HCT116 (cell line): ENCODE measurements around the gene DPYSL4.

Experiments used
- CBX3 ChIP-seq: IDR thresholded peaks from 2 replicates; pipeline ENCODE4 v1.6.1; 2012; ENCODE audit warnings: low read depth
- POLR2A ChIP-seq: IDR thresholded peaks from 2 replicates; pipeline ENCODE4 v1.7.0; 2011; ENCODE audit warnings: borderline replicate concordance; ENCODE audit not compliant: insufficient read depth, insufficient read length; ENCODE audit errors: extremely low read depth
- TF ChIP-seq, protein P1 (sequence below), 3 experiments: fragments of 200-600 bp in 1 of 3; sonication (generic) in 1 of 3; IDR thresholded peaks in 2 of 3; conservative IDR thresholded peaks in 1 of 3; 2 replicates each; pipeline ENCODE4 v1.5.1; 2012 to 2017; ENCODE audit warnings: low read depth in 2 of 3, low read length in 2 of 3, antibody characterized with exemption in 1 of 3, borderline replicate concordance in 1 of 3, control low read depth in 1 of 3, mild to moderate bottlenecking in 1 of 3, mixed read lengths in 1 of 3, mixed run types in 1 of 3, moderate library complexity in 1 of 3; ENCODE audit not compliant: insufficient read depth in 1 of 3
- TF ChIP-seq, protein P2 (sequence below): IDR thresholded peaks from 2 replicates; pipeline ENCODE4 v1.6.1; 2012; ENCODE audit warnings: low read depth

DNA sequence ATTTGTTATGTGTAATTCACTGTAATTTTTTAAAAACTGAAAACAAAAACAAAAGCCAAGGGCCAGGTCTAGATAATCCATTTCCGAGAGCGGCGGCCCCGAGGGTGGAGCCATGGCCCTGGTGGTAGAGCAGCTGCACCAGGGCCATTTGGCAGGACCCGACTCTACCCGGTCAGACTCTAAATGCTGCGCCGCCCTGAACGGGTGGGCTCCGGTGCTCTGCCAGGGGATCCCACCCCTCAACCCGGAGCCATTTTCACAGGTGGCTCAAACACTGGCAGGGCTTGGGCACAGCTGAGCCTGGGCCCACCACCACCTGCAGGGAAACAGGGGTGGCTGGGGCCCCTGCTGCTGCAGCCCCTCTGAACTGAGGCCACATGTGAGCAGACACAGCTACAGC, 56.9 kb downstream of the DPYSL4 start:
- TF ChIP-seq POLR2A (no peak), CBX3 (no peak)
- TF ChIP-seq, protein P1, sequence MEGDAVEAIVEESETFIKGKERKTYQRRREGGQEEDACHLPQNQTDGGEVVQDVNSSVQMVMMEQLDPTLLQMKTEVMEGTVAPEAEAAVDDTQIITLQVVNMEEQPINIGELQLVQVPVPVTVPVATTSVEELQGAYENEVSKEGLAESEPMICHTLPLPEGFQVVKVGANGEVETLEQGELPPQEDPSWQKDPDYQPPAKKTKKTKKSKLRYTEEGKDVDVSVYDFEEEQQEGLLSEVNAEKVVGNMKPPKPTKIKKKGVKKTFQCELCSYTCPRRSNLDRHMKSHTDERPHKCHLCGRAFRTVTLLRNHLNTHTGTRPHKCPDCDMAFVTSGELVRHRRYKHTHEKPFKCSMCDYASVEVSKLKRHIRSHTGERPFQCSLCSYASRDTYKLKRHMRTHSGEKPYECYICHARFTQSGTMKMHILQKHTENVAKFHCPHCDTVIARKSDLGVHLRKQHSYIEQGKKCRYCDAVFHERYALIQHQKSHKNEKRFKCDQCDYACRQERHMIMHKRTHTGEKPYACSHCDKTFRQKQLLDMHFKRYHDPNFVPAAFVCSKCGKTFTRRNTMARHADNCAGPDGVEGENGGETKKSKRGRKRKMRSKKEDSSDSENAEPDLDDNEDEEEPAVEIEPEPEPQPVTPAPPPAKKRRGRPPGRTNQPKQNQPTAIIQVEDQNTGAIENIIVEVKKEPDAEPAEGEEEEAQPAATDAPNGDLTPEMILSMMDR (IDR thresholded peaks at IDR 0.05 in 2 of 3, conservative IDR thresholded peaks at IDR 0.05 in 1 of 3; ENCODE audit: borderline replicate concordance in 1 of 3, insufficient read depth in 1 of 3, low read depth in 2 of 3, low read length in 2 of 3) = no peak
- TF ChIP-seq, protein P2, sequence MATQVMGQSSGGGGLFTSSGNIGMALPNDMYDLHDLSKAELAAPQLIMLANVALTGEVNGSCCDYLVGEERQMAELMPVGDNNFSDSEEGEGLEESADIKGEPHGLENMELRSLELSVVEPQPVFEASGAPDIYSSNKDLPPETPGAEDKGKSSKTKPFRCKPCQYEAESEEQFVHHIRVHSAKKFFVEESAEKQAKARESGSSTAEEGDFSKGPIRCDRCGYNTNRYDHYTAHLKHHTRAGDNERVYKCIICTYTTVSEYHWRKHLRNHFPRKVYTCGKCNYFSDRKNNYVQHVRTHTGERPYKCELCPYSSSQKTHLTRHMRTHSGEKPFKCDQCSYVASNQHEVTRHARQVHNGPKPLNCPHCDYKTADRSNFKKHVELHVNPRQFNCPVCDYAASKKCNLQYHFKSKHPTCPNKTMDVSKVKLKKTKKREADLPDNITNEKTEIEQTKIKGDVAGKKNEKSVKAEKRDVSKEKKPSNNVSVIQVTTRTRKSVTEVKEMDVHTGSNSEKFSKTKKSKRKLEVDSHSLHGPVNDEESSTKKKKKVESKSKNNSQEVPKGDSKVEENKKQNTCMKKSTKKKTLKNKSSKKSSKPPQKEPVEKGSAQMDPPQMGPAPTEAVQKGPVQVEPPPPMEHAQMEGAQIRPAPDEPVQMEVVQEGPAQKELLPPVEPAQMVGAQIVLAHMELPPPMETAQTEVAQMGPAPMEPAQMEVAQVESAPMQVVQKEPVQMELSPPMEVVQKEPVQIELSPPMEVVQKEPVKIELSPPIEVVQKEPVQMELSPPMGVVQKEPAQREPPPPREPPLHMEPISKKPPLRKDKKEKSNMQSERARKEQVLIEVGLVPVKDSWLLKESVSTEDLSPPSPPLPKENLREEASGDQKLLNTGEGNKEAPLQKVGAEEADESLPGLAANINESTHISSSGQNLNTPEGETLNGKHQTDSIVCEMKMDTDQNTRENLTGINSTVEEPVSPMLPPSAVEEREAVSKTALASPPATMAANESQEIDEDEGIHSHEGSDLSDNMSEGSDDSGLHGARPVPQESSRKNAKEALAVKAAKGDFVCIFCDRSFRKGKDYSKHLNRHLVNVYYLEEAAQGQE = no peak
